Measurements from ENCODE around the gene CLTC. TPM values are rescaled to one million over a fixed set of nuclear protein-coding genes. Genes with fewer than 3 reads are reported as not detected.

CLTC gene
- polyA plus RNA-seq, 1 of the 3 experiments (the other 2 are of a cell fraction), result 160 TPM

- Histone ChIP-seq H3K9me3 (no peaks in the 10 kb centered on the region), H3F3A (replicated peaks; ENCODE audit: insufficient read depth) (peaks cover 6% of the 10 kb centered on the region), H3K9ac (no peak overlapping the region), H3K27ac (ENCODE audit: low read depth in 2 of 2, low read length in 1 of 2) (no peak overlapping the region), H3K4me1 (ENCODE audit: control insufficient read depth in 1 of 2, insufficient read depth in 2 of 2, low read depth in 1 of 2, low read length in 1 of 2) (peaks cover 16 to 24% of the 10 kb centered on the region in 2 experiments; a peak in 3 of 4 replicates), H3K36me3 (replicated peaks in 1 of 2; ENCODE audit: control insufficient read depth in 1 of 2, insufficient read depth in 2 of 2, low read length in 1 of 2) (peaks cover 22 to 47% of the 10 kb centered on the region in 2 experiments), H4K20me1 (ENCODE audit: insufficient read depth) (peaks cover 76% of the 10 kb centered on the region), H3K27me3 (ENCODE audit: insufficient read depth) (no peaks in the 10 kb centered on the region), H3K79me2 (ENCODE audit: insufficient read depth) (peaks cover 95% of the 10 kb centered on the region), H3K4me3 (ENCODE audit: low read depth in 2 of 2, low read length in 1 of 2) (peak overlapping the region in 1 of 2 experiments; percentile 94; a peak in 3 of 4 replicates), H3K4me2 (peak overlapping the region; percentile 92), H3K9me2 (no peaks in the 10 kb centered on the region), H2AFZ (ENCODE audit: low read depth) (no peak overlapping the region)
- ChIA-PET POLR2A (interaction anchor here (0.6 kb wide), 1 partner anchor 66 kb away, joined by 4 read pairs; no protein-coding TSS in a partner anchor), CTCF (interaction anchor here (0.5 to 1.4 kb wide), 2 partner anchors 65 to 222 kb away, joined by 3 read pairs; no protein-coding TSS in a partner anchor)
- DNase-seq, result no peak
- WGBS (ENCODE audit: low lambda C conversion rate), result 77% methylated on average over 2 of the region's 2 CpGs
- no peak for TF ChIP-seq FOSL2 (IDR thresholded peaks at IDR 0.05; ENCODE audit: borderline replicate concordance, low read depth)
- no peak for TF ChIP-seq RAD21 (IDR thresholded peaks at IDR 0.05; ENCODE audit: low read length)
- no peak for TF ChIP-seq ZBTB33 (IDR thresholded peaks at IDR 0.05; ENCODE audit: borderline replicate concordance, low read depth)
- no peak for TF ChIP-seq MAX (IDR thresholded peaks at IDR 0.05; ENCODE audit: low read depth)
- TF ChIP-seq IRF3 (IDR thresholded peaks at IDR 0.05; ENCODE audit: low read depth, low read length), result no peak
- no peak for TF ChIP-seq YY1 (IDR thresholded peaks at IDR 0.05; ENCODE audit: low read depth)
- TF ChIP-seq SIN3A (IDR thresholded peaks at IDR 0.05; ENCODE audit: borderline replicate concordance, low read depth, low read length), result no peak
Observed at GRCh38 chr17:59623151-59623550, 3.5 kb downstream of the CLTC start.

- H3F3A ChIP-seq (replicated peaks; ENCODE audit: insufficient read depth), result no peaks in the 10 kb centered on the region
- no peak overlapping the region; the same call in 1 of the 2 replicates for H3K4me2 ChIP-seq
- peaks cover 100% of the 10 kb centered on the region for H3K79me2 ChIP-seq (ENCODE audit: insufficient read depth)
- H3K9me3 ChIP-seq, result no peaks in the 10 kb centered on the region
- peaks cover 21 to 70% of the 10 kb centered on the region in 2 experiments for H3K36me3 ChIP-seq (replicated peaks in 1 of 2; ENCODE audit: control insufficient read depth in 1 of 2, insufficient read depth in 2 of 2, low read length in 1 of 2)
- H3K4me3 ChIP-seq (ENCODE audit: low read depth in 2 of 2, low read length in 1 of 2), result no peak overlapping the region
- 99% methylated on average over 5 of the region's 5 CpGs for WGBS (ENCODE audit: low lambda C conversion rate)
- CTCF ChIA-PET, result no interaction called here
- peaks cover 100% of the 10 kb centered on the region for H4K20me1 ChIP-seq (ENCODE audit: insufficient read depth)
- no peak overlapping the region for H2AFZ ChIP-seq (ENCODE audit: low read depth)
- H3K4me1 ChIP-seq (ENCODE audit: control insufficient read depth in 1 of 2, insufficient read depth in 2 of 2, low read depth in 1 of 2, low read length in 1 of 2), result peaks cover 14 to 16% of the 10 kb centered on the region in 2 experiments; a peak in 3 of 4 replicates
- TF ChIP-seq GABPA (IDR thresholded peaks at IDR 0.05; ENCODE audit: low read depth), result no peak
- TF ChIP-seq MXI1 (IDR thresholded peaks at IDR 0.05; ENCODE audit: low read depth, low read length), result no peak
- no peak for TF ChIP-seq GATA2 (CRISPR knock-in tag; IDR thresholded peaks at IDR 0.05)
- TF ChIP-seq RXRA (IDR thresholded peaks at IDR 0.05; ENCODE audit: borderline replicate concordance, low read depth), result no peak
- no peak for TF ChIP-seq JUND (IDR thresholded peaks at IDR 0.05)
- TF ChIP-seq FOXM1 (IDR thresholded peaks at IDR 0.05; ENCODE audit: low read depth), result no peak
- no peak for TF ChIP-seq NFIC (IDR thresholded peaks at IDR 0.05; ENCODE audit: borderline replicate concordance)
- no peak for TF ChIP-seq YY1 (IDR thresholded peaks at IDR 0.05; ENCODE audit: low read depth)
- TF ChIP-seq POLR2AphosphoS5 (IDR thresholded peaks at IDR 0.05; ENCODE audit: low read depth, low read length), result no peak
- no peak for TF ChIP-seq REST (IDR thresholded peaks at IDR 0.05; ENCODE audit: low read depth, low read length)
- H3K27ac ChIP-seq (ENCODE audit: low read depth in 2 of 2, low read length in 1 of 2), result no peak overlapping the region
- H3K9ac ChIP-seq, result no peak overlapping the region
- no peak for DNase-seq
- no peaks in the 10 kb centered on the region for H3K27me3 ChIP-seq (ENCODE audit: insufficient read depth)
- POLR2A ChIA-PET, result no interaction called here
- no peaks in the 10 kb centered on the region for H3K9me2 ChIP-seq
Observed at GRCh38 chr17:59626756-59627155, 7.1 kb downstream of the CLTC start.

Data from SK-N-SH (cell line).